Gastrocnemius medialis (tissue), 4 donors: ENCODE data around the gene FARP1. TPM values are rescaled to one million over a fixed set of nuclear protein-coding genes. Genes with fewer than 3 reads are reported as not detected.

Source experiments
- ATAC-seq, 2 donors: fragments of 150-250 bp; one replicate each; pipeline ENCODE4 v1.9.1; 2016
- DNase-seq, 2 donors: peaks; one replicate each; pipeline ENCODE4 v3.0.0-alpha.2; 2019
- H3K27ac ChIP-seq, 4 donors: fragments of 200-600 bp; sonication (generic); 1 replicate in 1 of 4; 2 replicates in 3 of 4; pipeline ENCODE4 v1.5.1; 2016 to 2018; ENCODE audit warnings: mild to moderate bottlenecking in 2 of 4, moderate library complexity in 1 of 4
- H3K27me3 ChIP-seq, 3 donors: fragments of 200-600 bp; sonication (generic) in 2 of 3; 1 replicate in 1 of 3; 2 replicates in 2 of 3; pipeline versions ENCODE4 v1.5.1 to v1.6.0; 2016 to 2019; ENCODE audit warnings: mild to moderate bottlenecking in 1 of 3, moderate library complexity in 1 of 3
- H3K36me3 ChIP-seq, 2 donors: fragments of 200-600 bp; sonication (generic) in 1 of 2; one replicate each; pipeline ENCODE4 v1.5.1; 2017 to 2018
- H3K4me1 ChIP-seq, 2 donors: fragments of 200-600 bp; sonication (generic) in 1 of 2; one replicate each; pipeline ENCODE4 v1.5.1; 2016 to 2017; ENCODE audit warnings: mild to moderate bottlenecking in 2 of 2
- H3K4me3 ChIP-seq, 4 donors: fragments of 200-600 bp; sonication (generic) in 3 of 4; 1 replicate in 1 of 4; 2 replicates in 3 of 4; pipeline ENCODE4 v1.5.1; 2016 to 2019; ENCODE audit warnings: mild to moderate bottlenecking in 2 of 4
- H3K9me3 ChIP-seq, 3 donors: fragments of 200-600 bp; sonication (generic) in 2 of 3; 1 replicate in 1 of 3; 2 replicates in 2 of 3; pipeline ENCODE4 v1.5.1; 2016 to 2019
- POLR2A ChIP-seq, 2 donors: fragments of 450-650 bp; IDR thresholded peaks; one replicate each; pipeline ENCODE4 v1.6.1; 2017; ENCODE audit warnings: antibody characterized with exemption in 2 of 2, mild to moderate bottlenecking in 2 of 2, moderate library complexity in 2 of 2
- in situ Hi-C, 4 donors: fragments of 200-750 bp; cut with MboI; loops; one replicate each; pipeline versions ENCODE4 v1.15.0 to v1.8.0; 2017; ENCODE audit warnings: low sequenced_read_pairs in 4 of 4
- intact Hi-C: fragments of 100-400 bp; cut with DNase I; formaldehyde crosslinking; loops from one replicate; pipeline ENCODE4 v1.15.1; 2023; ENCODE audit warnings: low total_unique reads
- total RNA-seq, 4 donors: library from RNA; depleted of rRNA; stranded (reverse); fragments of >200 nt; gene quantifications; one replicate each; pipeline versions ENCODE4 v1.1.0 to v1.2.3, GENCODE V29; 2016
- TF ChIP-seq, protein P1 (sequence below), 5 experiments: fragments of 450-650 bp in 3 of 5; fragments of 200-600 bp in 2 of 5; sonication (generic) in 2 of 5; IDR thresholded peaks in 4 of 5; conservative IDR thresholded peaks in 1 of 5; 1 replicate in 4 of 5; 2 replicates in 1 of 5; pipeline ENCODE4 v1.5.1; 2016 to 2019; ENCODE audit warnings: antibody characterized with exemption in 5 of 5, mild to moderate bottlenecking in 3 of 5, moderate library complexity in 3 of 5

FARP1 gene
- total RNA-seq, 4 donors from 2014 or later, result 3.5 to 9.8 (median 4.9) TPM

DNA sequence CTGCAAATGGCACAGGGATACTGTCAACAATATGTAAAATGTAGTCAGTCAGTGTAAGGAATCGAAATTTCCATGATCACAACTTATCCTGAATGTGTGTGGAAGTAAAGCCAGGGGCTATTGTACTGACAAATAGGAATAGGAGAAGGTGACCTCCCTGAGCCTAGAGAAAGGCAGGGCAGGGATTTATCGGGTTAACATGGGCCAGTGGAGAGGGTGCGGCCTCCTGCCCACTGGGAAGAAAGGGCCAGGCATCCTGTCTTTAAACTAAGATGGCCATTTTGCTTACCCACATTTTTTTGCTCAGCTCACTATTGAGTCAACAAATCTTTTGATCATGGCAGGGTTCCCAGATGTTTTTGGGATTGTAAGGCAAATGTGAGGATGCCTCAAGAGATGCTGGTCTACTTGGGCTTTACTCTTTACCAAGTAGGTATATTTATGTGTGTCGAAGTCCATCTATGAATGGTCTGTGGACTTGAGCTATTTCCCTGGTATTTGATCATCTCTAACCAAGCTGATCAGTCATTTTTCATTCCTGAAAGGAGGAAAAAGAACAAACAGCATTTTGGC is 150.8 kb downstream of the FARP1 start:
- H3K36me3 ChIP-seq, result no peaks in the 10 kb centered on the region
- in situ Hi-C loops (no loop called here), intact Hi-C loops (no loop called here)
- H3K27me3 ChIP-seq, result no peaks in the 10 kb centered on the region
- H3K9me3 ChIP-seq, result no peaks in the 10 kb centered on the region
- DNase-seq (no peak), ATAC-seq (no peak)
- no peaks in the 10 kb centered on the region for H3K4me1 ChIP-seq
- H3K4me3 ChIP-seq, result no peak overlapping the region
- no peak overlapping the region for H3K27ac ChIP-seq
- no peak for TF ChIP-seq POLR2A (IDR thresholded peaks at IDR 0.05)
- TF ChIP-seq, protein P1, sequence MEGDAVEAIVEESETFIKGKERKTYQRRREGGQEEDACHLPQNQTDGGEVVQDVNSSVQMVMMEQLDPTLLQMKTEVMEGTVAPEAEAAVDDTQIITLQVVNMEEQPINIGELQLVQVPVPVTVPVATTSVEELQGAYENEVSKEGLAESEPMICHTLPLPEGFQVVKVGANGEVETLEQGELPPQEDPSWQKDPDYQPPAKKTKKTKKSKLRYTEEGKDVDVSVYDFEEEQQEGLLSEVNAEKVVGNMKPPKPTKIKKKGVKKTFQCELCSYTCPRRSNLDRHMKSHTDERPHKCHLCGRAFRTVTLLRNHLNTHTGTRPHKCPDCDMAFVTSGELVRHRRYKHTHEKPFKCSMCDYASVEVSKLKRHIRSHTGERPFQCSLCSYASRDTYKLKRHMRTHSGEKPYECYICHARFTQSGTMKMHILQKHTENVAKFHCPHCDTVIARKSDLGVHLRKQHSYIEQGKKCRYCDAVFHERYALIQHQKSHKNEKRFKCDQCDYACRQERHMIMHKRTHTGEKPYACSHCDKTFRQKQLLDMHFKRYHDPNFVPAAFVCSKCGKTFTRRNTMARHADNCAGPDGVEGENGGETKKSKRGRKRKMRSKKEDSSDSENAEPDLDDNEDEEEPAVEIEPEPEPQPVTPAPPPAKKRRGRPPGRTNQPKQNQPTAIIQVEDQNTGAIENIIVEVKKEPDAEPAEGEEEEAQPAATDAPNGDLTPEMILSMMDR (IDR thresholded peaks at IDR 0.05 in 4 of 5, conservative IDR thresholded peaks at IDR 0.05 in 1 of 5), result no peak

DNA sequence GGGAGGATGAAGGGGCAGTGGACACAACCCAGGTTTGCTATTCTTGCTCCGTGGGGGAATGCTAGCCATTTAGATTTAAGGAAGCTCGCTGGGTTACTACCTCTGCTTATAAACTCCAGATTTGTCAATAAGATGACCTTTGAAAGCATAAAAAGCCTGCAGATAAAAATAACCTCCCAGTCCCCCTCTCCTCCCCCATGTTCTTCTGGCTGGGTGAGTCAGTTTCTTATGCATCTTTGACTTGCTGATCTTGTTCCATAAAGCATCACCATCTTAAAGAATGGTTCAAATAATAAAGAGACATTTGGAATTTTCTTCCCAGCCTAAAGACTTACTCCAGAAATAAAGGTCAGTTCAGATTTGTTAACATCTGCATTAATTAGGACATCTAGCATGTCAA is 152.5 kb downstream of the FARP1 start:
- in situ Hi-C loops (no loop called here), intact Hi-C loops (no loop called here)
- no peaks in the 10 kb centered on the region for H3K9me3 ChIP-seq
- TF ChIP-seq POLR2A (IDR thresholded peaks at IDR 0.05), result no peak
- TF ChIP-seq, protein P1 (IDR thresholded peaks at IDR 0.05 in 4 of 5, conservative IDR thresholded peaks at IDR 0.05 in 1 of 5), result no peak
- DNase-seq (no peak), ATAC-seq (no peak)
- no peaks in the 10 kb centered on the region for H3K27me3 ChIP-seq
- H3K4me3 ChIP-seq, result no peak overlapping the region
- peaks cover under 1 to 3% of the 10 kb centered on the region in 2 donors for H3K4me1 ChIP-seq
- H3K36me3 ChIP-seq, result no peaks in the 10 kb centered on the region
- H3K27ac ChIP-seq, result no peak overlapping the region

DNA sequence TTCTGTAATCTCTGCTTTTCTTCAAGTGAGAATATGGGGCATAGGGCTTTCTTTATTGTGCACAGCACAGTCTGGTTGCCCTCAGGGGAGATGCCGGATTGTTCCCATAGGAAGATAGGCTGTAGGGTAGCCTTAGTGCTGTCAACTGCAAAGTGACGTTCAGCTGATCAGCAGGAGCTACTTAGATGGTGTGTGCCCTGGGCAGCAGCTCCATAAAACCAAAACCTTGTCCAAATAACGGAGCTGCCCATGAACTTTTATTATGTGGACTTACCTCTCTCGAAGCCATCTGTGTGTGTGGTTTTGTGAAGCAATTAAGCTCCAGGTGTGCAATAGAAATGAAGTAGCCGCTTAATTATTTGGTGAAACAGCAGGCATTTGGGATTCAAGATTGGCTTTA is 154.2 kb downstream of the FARP1 start:
- Histone ChIP-seq H3K27me3 (no peaks in the 10 kb centered on the region), H3K36me3 (no peaks in the 10 kb centered on the region), H3K4me3 (no peak overlapping the region), H3K27ac (no peak overlapping the region), H3K4me1 (peaks cover 3 to 15% of the 10 kb centered on the region in 2 donors), H3K9me3 (no peaks in the 10 kb centered on the region)
- DNase-seq (no peak), ATAC-seq (no peak)
- in situ Hi-C loops, result no loop called here
- TF ChIP-seq POLR2A (IDR thresholded peaks at IDR 0.05), result no peak
- TF ChIP-seq, protein P1 (IDR thresholded peaks at IDR 0.05 in 4 of 5, conservative IDR thresholded peaks at IDR 0.05 in 1 of 5), result no peak
- intact Hi-C loops, result no loop called here

DNA sequence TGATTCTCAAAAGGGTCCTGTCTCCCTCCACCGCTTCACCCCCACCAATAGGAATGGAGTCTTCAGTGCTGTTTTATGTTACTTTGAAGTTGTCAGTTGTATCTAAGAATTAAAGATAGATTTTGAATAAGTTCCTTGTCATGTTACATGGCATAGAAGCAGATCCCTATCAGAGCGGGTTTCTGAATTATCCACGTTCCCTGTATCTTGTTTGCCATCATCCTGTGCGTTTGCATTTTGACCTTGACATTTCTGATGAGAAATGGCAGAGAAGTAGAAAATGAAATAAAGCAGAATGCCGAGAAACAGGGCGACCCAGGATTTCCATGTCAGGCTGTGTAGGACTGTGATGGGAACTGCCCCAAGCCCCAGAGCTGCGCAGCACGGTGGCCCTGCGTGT is 154.9 kb downstream of the FARP1 start:
- no peak for TF ChIP-seq POLR2A (IDR thresholded peaks at IDR 0.05)
- TF ChIP-seq, protein P1 (IDR thresholded peaks at IDR 0.05 in 4 of 5, conservative IDR thresholded peaks at IDR 0.05 in 1 of 5), result no peak
- H3K27me3 ChIP-seq, result no peaks in the 10 kb centered on the region
- ATAC-seq (no peak), DNase-seq (no peak)
- H3K27ac ChIP-seq, result no peak overlapping the region
- peaks cover 3 to 18% of the 10 kb centered on the region in 2 donors for H3K4me1 ChIP-seq
- H3K9me3 ChIP-seq, result no peaks in the 10 kb centered on the region
- intact Hi-C loops, result no loop called here
- no peaks in the 10 kb centered on the region for H3K36me3 ChIP-seq
- in situ Hi-C loops, result no loop called here
- no peak overlapping the region for H3K4me3 ChIP-seq

DNA sequence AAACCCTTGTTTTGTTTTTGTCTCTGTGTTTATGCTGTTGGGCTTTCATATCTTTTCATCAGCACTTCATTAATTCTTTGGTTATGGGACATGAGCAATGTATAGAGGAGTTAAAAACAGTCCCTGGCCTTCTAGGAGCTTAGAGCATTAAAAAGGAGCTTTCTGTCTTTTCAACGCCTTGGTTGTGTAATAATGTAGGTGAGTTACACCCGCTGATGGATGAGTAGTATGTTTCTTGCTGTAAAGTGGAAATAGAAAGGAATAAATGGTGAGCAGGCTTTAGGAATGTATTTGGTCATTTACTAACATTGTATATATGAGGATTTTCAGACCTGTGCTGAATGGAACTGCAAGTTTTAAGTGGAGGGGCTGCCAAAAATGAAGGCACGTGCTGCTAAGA is 155.7 kb downstream of the FARP1 start:
- Histone ChIP-seq H3K9me3 (no peaks in the 10 kb centered on the region), H3K36me3 (no peaks in the 10 kb centered on the region), H3K27ac (no peak overlapping the region), H3K4me1 (peaks cover 3 to 18% of the 10 kb centered on the region in 2 donors), H3K27me3 (no peaks in the 10 kb centered on the region), H3K4me3 (no peak overlapping the region)
- ATAC-seq (no peak), DNase-seq (no peak)
- intact Hi-C loops (no loop called here), in situ Hi-C loops (no loop called here)
- TF ChIP-seq POLR2A (IDR thresholded peaks at IDR 0.05), result no peak
- TF ChIP-seq, protein P1 (IDR thresholded peaks at IDR 0.05 in 4 of 5, conservative IDR thresholded peaks at IDR 0.05 in 1 of 5), result no peak
